Bone marrow (tissue), 2 donors: ENCODE results near the gene CCDC88B.

ENCODE experiments used
- DNase-seq, 2 donors: peaks; one replicate each; lab custom pipeline; 2025; lab: John Stamatoyannopoulos, UW

CCDC88B gene

DNA sequence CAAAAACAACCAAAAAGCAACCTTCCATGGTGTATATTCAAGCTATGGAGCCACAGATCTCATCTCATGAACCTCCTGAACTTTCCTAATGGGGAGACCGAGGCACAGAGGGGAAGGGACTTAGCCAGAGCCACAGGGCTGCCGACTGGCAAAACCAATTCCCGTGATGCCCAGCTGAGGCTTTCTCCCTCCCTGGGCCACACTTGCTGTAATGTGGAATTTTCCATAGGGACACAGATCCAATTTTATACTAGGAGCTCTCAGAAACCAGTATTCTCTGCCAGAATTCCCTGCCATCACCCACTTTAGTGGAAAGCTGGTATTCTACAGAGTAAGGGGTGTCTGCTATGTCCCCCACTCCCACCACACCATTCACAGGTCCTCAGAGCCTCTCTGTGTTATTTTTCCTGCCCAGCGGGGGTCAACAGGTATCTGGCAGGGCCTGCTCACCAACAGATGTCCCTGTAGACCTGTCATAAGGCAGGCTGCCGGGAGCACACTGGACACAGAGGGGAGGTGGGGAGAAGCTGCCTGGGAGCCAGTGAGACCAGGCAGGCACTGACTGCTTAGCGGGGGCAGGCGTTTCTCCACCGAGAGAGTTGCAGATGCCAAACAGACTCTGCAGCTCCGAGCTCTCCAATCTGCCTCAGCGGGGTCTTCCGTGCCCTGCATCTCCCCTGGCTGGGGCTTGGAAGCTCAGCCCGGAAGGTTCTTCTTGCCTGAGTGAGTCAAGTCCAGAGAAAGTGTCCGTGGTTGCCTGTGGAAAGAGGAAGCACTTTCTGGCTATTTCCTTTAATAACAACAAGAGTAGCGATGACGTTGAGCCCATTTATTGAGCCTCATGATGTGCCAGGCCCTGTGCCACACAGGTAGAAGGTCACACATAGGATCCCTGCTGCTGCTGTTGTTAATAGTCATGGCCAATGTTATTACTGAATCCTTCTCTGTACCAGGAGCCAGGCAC is 45.3 kb downstream of the CCDC88B start:
- peak in 1 of 2 donors; percentile 24 for DNase-seq

DNA sequence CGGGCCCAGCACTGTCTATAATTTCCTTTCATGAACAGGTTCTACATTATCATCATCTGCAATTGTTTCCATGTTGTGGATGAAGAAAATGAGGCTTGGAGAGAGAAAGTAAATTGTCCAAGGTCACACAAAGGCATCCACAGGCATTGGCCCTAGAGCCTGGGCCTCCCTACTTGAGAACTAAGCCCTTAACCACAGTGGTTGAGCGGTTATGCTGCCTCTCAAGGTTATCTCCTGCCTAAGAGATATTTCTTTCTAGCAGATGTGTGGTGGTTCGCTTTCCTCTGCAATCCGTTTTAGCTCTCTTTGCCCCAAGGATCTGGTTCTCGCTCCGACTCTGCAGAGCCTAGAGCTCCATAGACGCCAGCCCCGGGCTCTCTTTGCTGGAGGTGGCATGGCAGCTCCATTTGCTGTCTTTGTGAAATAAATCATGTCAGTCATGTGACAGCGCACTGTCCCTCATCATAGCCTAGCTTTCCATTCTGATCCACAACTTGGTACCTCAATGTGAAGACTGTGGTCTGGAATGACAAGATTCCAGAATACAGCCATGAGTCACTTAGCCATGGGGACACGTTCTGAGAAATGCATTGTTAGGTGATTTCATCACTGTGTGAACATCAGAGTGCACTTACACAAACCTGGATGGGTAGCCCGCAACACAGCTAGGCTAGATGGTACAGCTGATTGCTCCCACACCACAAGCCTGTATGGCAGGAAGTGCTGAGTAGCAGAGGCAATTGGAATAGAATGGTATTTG is 46.1 kb downstream of the CCDC88B start:
- no peak for DNase-seq

DNA sequence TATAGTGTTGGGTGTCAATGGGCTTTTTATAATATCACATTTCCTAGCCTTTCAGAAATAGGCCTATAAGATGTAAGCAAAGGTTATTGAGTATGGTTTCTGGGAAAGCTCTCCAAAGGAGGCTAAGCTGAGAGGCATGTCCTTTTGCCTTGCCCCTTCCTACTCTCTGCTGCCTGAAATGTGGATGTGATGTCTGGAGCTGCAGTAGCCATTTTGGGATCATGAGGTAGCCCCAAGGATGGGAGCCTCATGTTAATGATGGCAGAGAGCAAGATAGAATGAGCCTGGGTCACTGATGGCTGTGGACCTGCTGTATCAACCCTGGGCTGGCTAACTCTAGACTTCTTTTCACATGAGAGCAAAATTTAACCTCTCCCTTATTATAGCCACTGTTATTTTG is 47.9 kb downstream of the CCDC88B start:
- no peak for DNase-seq

DNA sequence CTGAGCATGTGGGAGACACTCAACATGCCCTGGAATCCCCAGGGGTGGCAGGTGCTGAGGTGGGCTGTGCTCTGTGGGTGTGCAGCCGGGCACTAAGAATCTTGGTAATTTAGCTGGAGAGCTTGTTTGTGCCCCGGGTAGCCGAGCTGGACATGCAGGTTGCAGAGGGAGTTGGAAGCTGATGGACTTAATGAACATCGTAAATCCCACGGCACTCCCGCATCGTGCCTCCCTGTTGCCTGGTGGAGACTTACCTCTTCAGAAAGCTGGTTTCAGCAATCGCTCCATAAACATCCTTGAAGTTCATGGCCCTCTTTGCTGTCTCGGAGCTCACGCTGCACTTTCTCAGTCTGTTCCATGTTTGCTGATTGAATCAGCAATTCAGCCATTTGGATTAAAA is 48.9 kb downstream of the CCDC88B start:
- no peak for DNase-seq

DNA sequence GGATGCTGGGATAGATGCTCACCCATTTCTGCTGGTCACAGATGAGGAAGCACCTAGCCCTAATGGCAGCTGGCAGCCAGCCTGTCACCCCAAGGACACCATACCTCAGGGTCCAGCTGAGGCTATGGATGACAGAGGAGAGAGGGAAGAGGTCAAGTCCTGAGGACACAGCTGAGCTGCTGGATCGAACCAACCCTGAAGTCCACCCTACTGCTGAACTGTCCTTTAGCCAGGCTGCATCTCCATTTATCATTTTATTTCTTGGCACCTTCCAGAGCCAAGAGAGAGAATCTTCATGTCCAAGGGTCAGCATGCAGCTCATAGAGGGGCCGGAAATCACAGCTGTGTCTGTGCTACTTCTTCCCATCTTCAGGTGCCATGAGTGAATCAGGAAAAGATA is 49.8 kb downstream of the CCDC88B start:
- DNase-seq = no peak

DNA sequence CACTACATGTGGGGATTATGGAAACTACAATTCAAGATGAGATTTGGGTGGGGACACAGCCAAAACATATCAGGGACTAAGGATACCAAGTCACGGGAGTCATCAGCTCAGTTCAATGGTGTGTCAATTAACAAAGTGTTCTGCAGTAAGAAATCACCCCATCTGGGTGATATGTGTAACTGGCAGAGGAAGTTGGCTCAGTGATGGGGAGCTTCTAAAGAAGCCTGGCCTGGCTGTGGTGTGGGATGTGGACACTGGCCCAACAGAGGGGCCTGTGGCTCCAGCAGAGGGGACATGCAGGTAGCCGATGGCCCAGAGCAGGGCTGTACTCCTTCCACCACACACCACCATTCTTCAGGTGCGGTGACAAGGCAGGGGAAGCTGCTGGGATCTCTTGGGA is 50.6 kb downstream of the CCDC88B start:
- no peak for DNase-seq

DNA sequence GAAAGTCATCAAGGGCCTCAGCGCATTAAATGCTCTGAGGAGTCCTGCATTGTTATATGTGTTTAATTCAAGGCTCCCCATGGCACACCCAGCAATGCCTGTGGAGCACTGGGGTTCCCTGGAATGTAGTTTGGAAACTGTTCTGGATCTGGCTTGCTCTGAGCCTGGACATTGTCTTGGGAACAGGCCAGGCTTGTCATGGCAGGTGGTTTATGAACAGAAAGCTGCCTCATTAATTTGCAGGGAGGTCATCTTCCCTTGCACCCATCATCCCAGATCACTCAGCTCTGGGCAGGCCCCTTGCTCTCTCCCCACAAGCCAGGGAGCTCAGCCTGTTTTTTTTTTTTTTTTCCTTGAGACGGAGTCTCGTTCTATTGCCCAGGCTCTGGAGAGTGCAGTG is 51.8 kb downstream of the CCDC88B start:
- no peak for DNase-seq

DNA sequence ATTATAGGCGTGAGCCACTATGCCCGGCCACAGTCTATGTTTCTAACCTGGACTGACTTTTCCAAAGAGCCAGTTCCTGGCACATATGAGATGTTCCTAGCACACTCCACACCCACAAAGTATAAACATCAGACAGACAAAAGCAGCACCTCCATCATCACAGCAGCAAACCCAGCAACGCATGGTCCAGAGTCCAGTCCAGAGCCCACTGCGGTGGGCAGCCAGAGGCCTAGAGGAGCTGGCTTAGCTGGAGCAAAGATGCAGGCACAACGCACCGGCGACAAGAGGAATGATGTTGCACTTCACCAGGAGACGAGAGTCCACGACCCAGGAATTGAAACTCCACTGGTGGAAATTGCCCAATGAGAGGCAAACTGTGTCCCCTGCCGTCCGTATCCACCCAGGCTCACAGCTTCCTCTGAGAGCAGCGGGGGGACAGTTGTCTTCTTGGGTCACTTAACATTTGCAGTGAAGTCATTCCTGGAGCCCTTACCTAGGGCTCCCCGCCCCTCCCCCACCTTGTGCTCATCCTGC is 55.6 kb downstream of the CCDC88B start:
- no peak for DNase-seq

DNA sequence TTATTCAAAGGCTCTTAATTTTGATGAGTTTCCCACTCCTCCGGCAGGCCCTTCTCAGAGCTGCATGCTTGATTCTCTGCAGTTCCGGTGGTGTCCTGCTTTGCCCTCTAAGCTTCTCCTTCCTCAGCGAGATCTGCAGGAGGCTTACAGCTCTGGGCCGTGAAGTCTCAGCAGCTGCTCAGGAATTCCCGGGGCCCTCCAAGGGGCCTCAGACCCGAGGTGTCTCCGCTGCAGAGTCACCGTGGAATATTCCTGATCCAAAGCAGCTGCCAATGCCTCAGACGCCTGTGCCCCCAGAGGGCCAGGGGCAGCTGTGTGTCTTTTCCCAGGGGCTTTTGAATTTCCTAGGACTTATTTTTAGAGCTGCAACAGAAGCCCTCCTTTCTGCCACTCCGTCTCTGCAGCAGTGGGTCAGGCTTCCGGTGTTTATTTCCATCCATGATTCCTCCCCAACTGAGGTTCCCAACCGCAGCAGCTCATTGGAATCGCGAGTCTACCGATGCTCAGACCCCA is 56.1 kb downstream of the CCDC88B start:
- no peak for DNase-seq

DNA sequence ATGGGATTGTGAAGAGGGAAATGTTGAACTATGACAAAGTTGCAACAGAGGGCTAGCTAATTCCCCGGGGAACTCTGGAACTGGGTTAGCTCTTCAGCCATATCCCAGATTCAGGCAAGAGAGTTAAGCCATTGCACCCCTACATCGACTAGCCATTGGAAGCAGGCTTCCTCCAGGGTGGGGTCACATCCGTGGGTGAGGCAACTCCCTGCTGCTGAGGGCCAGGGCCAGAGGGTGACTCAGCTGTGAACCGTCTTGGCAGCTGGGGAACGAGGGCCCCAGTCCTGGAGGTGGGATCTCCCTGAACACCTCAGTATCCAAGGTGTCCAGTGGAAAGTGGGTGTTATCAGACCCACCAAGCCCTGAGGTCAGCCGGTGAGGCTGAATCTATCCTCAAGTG is 60.1 kb downstream of the CCDC88B start:
- peak in 1 of 2 donors; percentile 19 for DNase-seq

DNA sequence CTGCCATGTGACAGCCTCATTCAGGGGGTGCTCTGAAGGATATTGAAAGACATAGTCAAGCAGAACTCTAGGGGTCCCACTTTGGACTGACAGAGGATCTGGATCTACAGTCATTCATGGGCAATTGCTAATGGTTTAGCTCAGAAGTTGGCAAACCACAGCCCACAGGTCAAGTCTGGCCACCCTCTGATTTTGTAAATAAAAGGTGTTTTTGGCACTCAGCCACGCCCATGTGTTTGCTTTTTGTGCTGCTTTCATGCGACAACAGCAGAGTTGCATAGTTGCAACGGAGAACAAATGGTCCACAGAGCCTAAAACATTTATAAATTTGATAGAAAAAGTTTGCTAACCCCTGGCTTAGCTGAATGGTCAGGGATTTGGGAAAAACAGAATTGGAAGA is 60.7 kb downstream of the CCDC88B start:
- no peak for DNase-seq

DNA sequence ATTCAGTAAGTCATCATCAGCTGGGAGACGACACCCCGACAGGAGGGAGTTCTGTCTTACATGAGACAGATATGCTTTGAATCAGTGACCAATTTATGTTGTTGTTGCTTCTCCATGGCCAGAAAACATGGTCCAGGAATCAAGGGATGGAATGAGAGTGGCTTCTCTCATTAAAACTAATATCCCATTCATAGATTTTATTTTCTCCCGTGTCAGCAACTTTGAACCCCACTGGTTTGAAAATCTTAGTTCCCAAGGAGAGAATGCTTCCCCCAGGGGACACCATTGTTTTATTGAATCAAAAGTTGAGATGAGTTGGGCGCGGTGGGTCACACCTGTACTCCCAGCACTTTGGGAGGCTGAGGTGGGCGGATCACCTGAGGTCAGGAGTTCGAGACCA is 61.8 kb downstream of the CCDC88B start:
- no peak for DNase-seq

DNA sequence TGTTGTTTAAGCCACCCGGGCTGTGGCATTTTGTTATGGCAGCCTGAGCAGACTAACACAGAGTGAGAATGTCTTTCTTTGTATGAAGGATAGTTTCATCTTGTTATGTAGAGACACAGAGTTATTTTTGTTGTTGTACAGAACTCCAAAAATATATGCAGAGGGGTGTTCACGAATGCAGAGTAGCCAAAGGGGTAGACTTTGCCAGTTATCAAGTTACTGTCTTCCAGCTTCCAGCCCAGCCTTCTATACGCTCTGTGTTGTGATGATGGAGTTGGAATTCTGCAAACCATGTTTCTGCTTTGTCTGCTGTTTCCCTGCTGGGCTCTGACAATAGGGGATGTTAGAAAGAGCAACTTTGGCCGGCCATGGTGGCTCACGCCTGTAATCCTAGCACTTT is 63.1 kb downstream of the CCDC88B start:
- DNase-seq = no peak

DNA sequence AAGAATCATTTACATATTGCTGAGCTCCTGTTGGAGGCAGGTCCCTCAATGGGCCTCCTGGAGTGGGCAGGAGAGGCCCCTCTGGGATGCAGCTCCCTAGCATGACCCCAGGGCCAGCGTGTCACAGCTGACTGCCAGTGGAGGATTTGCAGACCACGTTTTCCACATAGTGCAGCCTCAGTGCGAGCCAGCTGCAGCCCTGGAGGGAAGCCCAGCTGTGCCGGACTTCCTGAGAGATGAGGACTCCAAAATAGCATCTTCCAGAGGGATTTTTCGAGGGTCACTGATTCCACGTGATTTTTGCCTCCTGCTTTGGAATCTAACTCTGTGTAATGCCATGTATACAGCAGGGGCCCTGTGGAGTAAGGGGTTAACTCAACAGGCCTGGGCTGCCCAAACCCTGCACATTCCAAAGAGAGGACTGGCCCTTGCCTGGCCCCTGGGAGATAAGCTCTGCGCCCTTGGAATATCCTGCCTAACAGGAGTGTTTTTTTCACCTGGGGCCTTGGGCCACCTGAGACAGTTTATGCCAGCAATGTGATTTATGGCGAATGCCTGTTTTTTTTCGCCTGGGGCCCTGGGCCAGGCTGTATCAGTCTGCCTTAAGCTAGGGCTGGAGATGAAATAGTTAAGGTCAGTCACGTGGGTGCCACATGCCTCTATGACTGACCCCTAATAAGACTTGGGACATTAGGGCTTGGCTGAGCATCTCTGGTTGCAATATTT is 66.4 kb downstream of the CCDC88B start:
- DNase-seq = no peak
